ENCODE measurements around the gene FYN. TPM values are rescaled to one million over a fixed set of nuclear protein-coding genes. Genes with fewer than 3 reads are reported as not detected.
A peak's percentile ranks its signal among the peaks of the same experiment; 100 is the strongest.

FYN gene
- total and polyA plus RNA-seq, 2 of the 4 experiments (the other 2 are of a cell fraction), result 30.8 to 36.4 TPM

GRCh38 chr6:111757342-111757741, 115.9 kb downstream of the FYN start:
- Histone ChIP-seq H2BK20ac (ENCODE audit: low read depth, low read length) (peak overlapping the region; percentile 22; the same call in 1 of the 2 replicates), H3K4ac (ENCODE audit: low read depth, low read length) (peak overlapping the region; percentile 55; the same call in 1 of the 2 replicates), H3K36me3 (ENCODE audit: control insufficient read depth, insufficient read depth, low read length) (no peaks in the 10 kb centered on the region), H3K9me1 (ENCODE audit: insufficient read depth, low read length) (peaks cover 12% of the 10 kb centered on the region), H3K18ac (ENCODE audit: low read depth, low read length) (peak overlapping the region; percentile 69; the same call in 1 of the 2 replicates), H3K23ac (ENCODE audit: low read depth, low read length) (peak overlapping the region; percentile 57; the same call in 1 of the 2 replicates), H3K27me3 (ENCODE audit: control insufficient read depth, insufficient read depth, low read length) (no peaks in the 10 kb centered on the region), H3K14ac (replicated peaks; ENCODE audit: low read depth, low read length) (peak overlapping the region; percentile 83), H2AFZ (replicated peaks; ENCODE audit: low read length, poor library complexity) (peak overlapping the region; percentile 44), H4K5ac (ENCODE audit: low read depth, low read length) (peak overlapping the region; percentile 88; the same call in 1 of the 2 replicates), H2BK5ac (ENCODE audit: low read depth, low read length, poor library complexity, severe bottlenecking) (peak overlapping the region; percentile 77), H4K91ac (ENCODE audit: insufficient read depth, low read depth, low read length) (no peak overlapping the region), H3K9ac (ENCODE audit: low read depth, low read length) (no peak overlapping the region), H4K8ac (ENCODE audit: low read depth in 2 of 2, low read length in 2 of 2) (peak overlapping the region; percentile 48 to 87), H4K20me1 (ENCODE audit: insufficient read depth, low read length) (0 out of 2 replicates have a peak, but pooled peaks cover 3% of the 10 kb centered on the region), H2AK9ac (replicated peaks; ENCODE audit: low read depth, low read length, poor library complexity) (no peak overlapping the region), H3K9me3 (ENCODE audit: control insufficient read depth, insufficient read depth, low read length) (no peaks in the 10 kb centered on the region), H2BK120ac (ENCODE audit: low read depth, low read length) (peak overlapping the region; percentile 73; the same call in 1 of the 2 replicates), H2BK15ac (ENCODE audit: low read depth, low read length) (peak overlapping the region; percentile 23; the same call in 2 of the 3 replicates), H3K27ac (ENCODE audit: insufficient read depth, low read length) (no peak overlapping the region; the same call in 1 of the 2 replicates), H3K4me2 (ENCODE audit: low read depth, low read length) (no peak overlapping the region), H3K4me3 (ENCODE audit: insufficient read depth, low read depth, low read length) (no peak overlapping the region), H3K79me1 (ENCODE audit: low read depth in 1 of 2, low read length in 2 of 2) (peaks cover 18 to 27% of the 10 kb centered on the region in 2 experiments), H3K4me1 (ENCODE audit: control insufficient read depth, insufficient read depth, low read length) (peaks cover 29% of the 10 kb centered on the region), H3K56ac (ENCODE audit: extremely low read depth, insufficient read depth, low read length) (no peak overlapping the region), H2AK5ac (ENCODE audit: low read depth, low read length) (no peak overlapping the region)
- in situ Hi-C loops (cut with MboI; ENCODE audit: low sequenced_read_pairs) (no loop called here), intact Hi-C loops (cut with micrococcal nuclease) (no loop called here), dilution Hi-C loops (cut with HindIII; ENCODE audit: low sequenced_read_pairs, unreplicated experiment) (no loop called here)
- ChIA-PET CTCF (no interaction called here), POLR2A (ENCODE audit: unreplicated experiment) (no interaction called here)
- peak; percentile 84 for DNase-seq
- BruUV-seq (replicated peaks), result no TSS peak
- WGBS, 2 experiments (ENCODE audit: extremely low coverage in 2 of 2, insufficient read length in 1 of 2), result no CpG with 5 or more reads among the region's 1 CpG
- no peak for TF ChIP-seq RAD21 (IDR thresholded peaks at IDR 0.05; ENCODE audit: low read length)
- no peak for TF ChIP-seq MAZ (IDR thresholded peaks at IDR 0.05; ENCODE audit: borderline replicate concordance, low read depth, low read length)
- TF ChIP-seq SMC3 (IDR thresholded peaks at IDR 0.05; ENCODE audit: low read depth, low read length), result no peak
- no peak for TF ChIP-seq ELK1 (IDR thresholded peaks at IDR 0.05; ENCODE audit: borderline replicate concordance, low read depth, low read length)
- TF ChIP-seq NFE2L2 (IDR thresholded peaks at IDR 0.05; ENCODE audit: low read depth, low read length), result no peak
- TF ChIP-seq BHLHE40 (IDR thresholded peaks at IDR 0.05; ENCODE audit: low read depth, low read length), result no peak
- no peak for TF ChIP-seq POLR2A (IDR thresholded peaks at IDR 0.05; ENCODE audit: low read depth, low read length)
- TF ChIP-seq RFX5 (IDR thresholded peaks at IDR 0.05; ENCODE audit: low read depth, low read length), result no peak
- TF ChIP-seq CTCF (conservative IDR thresholded peaks at IDR 0.05; ENCODE audit: low read depth, low read length), result no peak
- TF ChIP-seq FOS (IDR thresholded peaks at IDR 0.05; ENCODE audit: low read depth, low read length), result no peak
- no peak for TF ChIP-seq RCOR1 (IDR thresholded peaks at IDR 0.05; ENCODE audit: insufficient replicate concordance, low read length)
- no peak for TF ChIP-seq CHD1 (IDR thresholded peaks at IDR 0.05; ENCODE audit: low read depth, low read length)
- ATAC-seq (ENCODE audit: low read depth), result peak; percentile 52; the same call in 1 of the 2 replicates

Data from IMR-90 (cell line).